GM19239 (cell line): ENCODE data around the gene ISG20L2.
A peak's percentile ranks its signal among the peaks of the same experiment; 100 is the strongest.

Experiments
- DNase-seq: peaks from one replicate; pipeline ENCODE4 v3.0.0; 2011; ENCODE audit warnings: low spot score; ENCODE audit not compliant: insufficient read length
- FAIRE-seq: peaks from 2 replicates; lab custom pipeline; 2011; peaks lifted over from hg19 to GRCh38; lab: Jason Lieb, UNC

Gene ISG20L2

DNA sequence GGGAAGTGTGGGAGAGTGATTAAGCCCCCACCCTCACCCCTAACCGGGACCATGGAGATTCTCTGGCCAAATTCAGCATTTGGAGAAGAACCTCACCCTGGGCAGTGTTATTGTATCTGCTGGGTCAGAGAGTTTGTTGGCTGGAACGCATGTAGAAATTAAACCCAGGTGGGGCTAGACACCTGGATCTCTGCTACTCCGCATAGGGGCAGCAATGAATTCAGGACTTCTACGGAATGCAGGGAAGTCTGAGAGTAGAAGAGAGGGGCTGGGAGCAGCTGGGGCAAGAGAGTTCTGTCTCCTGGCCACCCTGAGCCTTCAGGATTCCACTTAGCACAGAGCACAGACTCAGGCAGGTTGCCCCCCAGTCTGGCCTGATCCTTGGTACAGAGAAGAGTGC lies 19.5 kb downstream of the ISG20L2 start:
- DNase-seq (no peak), FAIRE-seq (no peak)

DNA sequence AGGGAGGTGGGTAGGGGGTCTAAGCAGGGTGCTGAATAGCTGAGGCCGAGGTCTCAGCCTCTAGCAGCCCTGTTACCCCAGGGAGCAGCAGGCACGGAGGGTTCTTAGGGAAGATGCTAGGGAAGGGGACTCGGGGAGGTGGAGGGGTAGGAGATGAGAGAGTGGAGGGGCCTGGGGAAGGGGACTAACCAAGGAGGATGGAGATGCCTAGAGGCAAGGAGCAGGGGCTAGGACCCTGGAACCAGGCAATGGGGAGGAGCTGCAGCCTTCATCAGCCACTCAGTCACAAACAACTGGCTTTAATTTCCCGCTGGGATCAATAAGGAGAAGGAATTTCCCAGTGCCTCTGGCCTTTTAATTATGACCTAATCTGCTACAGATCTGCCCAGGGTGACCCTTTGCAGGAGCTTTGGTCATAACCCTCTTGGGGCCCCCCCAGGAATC lies 20.3 kb downstream of the ISG20L2 start:
- no peak for FAIRE-seq
- DNase-seq, result no peak

DNA sequence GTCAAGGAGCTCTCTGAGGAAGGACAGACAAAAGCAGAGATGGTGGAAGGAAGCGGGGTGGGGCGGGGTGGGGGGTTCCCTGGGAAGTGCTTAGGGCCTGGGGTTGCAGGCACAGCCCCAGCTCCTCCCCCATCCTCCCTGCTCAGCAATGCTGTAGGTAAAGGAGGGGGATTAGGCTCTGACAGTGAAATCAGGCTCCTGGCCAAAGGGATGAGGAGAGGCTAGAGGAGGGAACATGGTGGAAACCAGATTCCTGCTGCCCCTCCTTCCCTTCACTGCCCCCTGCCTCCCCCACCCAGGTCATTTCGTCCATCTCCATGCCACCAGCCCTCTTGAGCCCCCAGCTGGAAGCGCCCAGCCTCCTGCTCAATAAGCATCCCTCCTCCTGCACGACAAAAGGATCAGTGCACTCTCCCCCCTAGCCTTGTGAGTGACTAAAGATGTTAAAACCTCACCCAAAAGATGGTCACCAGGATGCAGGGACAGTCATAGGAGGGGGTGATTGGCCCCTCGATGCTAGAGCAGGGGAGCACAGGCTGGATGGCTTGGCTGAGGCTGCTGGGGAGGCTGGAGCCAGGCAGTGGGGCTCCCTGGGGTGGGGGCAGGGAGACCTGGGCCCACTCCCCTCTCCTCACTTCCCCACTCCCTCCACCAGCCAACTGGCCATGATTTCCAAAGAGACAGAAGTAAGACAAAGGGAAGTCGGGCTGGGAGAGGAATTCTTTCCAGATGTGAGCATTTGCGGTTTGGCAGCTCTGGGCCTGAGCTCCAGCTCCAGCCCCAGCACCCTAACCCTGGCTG lies 20.9 kb downstream of the ISG20L2 start:
- no peak for DNase-seq
- FAIRE-seq, result no peak

DNA sequence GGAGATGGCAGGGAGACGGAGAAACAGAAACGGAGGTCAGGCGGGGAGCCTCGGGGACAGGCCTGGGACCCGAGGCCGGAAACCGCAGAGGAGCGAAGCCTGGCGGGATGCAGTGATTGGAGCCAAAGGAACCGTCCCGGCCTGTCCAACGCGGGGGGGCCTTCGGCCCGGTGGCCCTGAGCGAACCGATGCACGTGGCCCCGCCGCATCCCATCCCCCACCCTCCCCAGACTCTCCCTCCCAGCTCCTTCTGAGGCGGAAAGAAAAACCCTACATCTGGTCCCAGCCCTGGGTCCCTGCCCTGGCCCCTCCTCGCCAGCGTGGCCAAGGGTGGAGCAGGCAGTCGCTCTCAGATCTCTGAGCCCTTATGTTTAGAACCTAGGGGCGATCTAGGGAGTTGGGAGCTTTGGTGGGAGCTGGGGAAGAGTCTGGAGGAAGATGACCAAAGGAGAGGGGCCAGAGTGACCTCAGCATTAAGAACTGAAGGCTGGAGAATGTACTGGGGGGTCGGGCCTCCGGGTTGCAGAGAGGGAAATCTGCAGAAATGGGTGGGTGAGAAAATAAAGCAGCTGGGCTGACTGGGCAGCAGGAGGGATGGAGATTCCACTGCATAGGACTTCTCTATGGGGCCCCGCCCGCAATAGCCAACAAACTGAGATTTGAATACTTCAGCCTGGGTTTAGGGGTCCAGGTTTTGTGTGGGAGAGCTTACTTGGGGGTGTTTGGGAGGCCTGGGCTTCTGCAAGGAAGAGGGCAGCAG lies 21.7 kb downstream of the ISG20L2 start:
- DNase-seq, result no peak
- FAIRE-seq, result no peak

DNA sequence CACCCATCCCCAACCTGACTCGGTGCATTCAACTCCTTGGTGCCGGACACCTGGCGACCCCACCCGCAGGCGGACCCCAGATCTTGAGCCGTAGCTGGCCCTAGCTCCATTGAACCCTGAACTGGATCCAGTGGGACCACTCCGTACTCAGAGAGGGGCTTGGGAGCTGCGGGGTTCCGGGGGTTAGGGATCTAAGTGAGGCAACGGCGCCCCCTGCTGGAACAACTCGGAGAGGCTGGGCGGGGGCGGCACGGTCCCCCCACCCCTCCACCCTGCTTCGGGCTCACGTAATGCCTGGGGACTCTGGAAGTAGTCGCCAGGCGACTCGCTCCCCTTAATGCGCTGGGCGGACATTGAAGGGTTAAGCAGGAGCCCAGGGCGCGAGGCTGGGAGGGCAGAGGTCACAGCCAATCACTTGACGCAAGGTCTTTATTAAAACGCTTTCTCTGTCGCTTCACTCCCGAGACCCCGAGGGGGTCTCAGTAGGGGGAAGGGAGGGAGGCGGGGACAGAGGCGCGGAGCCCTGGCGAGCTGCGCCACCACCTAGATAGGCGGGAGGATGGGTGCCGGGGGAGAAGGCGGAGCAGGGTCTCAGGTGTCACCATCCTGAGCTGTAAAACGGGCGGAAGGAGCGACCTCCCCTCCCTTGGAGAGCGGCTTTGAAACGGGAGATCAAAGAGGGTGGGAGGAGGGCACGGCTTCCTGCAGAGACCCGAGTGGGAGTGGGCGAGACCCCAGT lies 22.5 kb downstream of the ISG20L2 start:
- no peak for FAIRE-seq
- DNase-seq, result peak; percentile 58

DNA sequence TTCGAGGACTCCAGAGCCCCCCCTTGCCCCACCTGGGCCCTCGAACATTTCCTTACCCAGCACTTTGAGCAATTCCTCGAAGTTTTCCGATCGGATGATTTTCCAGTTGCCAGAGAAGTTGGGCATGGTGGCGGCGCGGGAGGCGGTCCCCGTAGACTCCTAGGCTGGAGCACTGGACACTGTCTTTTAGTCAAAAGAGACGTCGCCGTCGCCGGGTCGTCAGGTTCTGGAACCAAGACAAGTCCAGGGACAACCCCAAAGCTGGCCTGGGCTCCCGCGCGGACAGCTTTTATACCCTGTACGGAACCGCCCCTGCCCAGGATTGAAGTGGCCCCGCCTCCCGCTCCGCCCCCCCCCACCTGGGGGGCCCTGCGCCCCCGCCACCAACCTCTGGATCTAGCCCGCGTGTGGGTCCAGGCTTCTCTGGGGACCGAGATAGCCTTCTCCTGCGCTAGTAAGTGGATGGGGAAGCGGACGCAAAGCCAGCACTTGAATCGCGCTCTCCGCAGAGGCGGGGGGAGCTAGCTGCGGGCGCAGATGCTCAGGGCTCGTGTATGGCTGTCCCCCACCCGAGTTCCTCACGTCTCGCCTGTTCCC lies 23.1 kb downstream of the ISG20L2 start, which contains the start of gene CRABP2:
TSS of gene CRABP2 (minus strand) at position 263 of the 597 bp plus-strand sequence. CDS start at position 126, 137 bp downstream.
- DNase-seq (no peak), FAIRE-seq (no peak)

DNA sequence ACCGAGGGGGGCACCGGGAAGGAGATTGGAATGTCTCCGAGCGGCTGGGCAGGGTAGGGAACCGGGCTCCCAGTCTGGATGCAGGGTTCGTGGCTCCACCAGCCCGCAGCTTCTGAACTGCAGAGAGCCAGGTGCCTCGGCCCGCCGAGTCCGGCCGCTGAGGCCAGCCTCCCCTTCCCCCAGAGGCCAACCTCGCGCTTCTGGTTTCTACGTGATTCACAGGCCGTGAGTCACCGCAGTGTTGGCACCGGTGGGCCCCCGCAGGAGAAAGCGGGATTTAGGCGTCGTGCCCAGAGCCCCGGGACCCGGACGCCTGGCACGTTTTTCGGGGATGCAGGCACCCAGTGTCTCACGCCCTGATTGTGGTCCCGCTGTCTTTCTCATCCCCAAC lies 23.6 kb downstream of the ISG20L2 start:
- FAIRE-seq, result no peak
- no peak for DNase-seq

DNA sequence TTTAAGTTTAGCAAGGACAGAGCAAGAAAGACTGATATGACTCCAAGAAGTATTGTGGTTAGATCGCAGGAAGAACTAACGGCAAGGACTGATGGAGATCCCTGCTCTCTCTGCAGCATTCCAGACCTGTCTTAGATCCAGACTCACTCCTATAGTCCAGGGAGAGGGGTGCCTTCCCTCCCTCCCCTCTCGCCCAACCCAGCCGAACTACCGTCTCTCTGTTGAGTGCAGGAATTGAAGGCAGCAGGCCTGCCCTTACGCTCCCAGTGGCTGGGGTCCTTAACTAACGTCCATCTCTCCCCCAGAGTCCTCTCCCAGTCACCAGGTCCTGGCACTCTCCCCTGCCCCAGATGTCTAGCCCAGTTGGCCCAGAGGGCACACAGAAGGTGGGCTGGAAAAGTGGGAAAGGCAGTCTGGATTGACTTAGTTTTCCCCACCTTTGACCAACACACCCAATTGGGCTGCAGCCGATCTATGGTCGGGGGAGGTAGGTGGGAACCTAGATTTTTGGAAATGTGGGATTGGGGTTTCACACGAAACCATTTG lies 24.3 kb downstream of the ISG20L2 start:
- DNase-seq (no peak), FAIRE-seq (no peak)

DNA sequence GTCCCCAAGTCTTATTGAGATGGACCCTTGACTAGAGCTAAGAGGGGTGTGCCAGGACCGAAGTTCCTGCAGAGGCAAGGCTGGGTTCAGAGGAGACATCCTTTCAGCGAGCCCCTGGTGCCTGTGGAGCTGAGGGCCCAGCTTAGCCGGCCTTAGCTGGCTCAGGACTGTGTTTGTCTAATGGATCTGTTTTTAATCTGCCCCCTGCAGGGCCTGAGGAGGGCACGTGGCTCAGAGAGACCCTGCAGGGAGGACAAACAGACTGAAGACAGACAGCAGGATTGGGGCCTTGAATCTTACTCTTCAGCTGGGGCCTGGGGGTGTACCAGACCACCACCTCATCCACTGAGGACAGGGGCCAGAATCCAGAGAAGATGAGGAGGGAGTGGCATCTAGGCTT lies 24.8 kb downstream of the ISG20L2 start:
- no peak for FAIRE-seq

DNA sequence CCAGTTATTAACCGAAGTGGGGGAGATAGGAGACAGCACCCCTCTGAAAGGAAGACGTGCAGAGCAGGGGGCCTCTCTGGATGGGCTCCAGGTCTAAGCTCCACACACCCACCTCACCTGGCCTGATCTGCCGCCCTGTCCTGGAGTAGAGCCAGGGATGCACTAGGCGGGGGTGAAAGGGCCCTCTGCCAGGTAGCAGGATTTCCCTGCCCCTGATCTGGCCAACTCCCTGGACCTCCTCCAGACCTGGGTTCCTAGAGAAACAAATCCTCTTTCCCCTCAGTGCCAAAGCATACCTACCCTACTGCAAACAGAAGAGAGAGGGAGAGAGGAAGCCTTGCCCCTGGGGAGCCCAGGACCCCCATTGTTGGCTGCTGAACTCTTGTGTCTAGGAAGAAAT lies 25.2 kb downstream of the ISG20L2 start:
- DNase-seq, result no peak
- FAIRE-seq, result no peak

More for the DNA sequence above, 24.8 kb downstream of the ISG20L2 start:
- no peak for DNase-seq

DNA sequence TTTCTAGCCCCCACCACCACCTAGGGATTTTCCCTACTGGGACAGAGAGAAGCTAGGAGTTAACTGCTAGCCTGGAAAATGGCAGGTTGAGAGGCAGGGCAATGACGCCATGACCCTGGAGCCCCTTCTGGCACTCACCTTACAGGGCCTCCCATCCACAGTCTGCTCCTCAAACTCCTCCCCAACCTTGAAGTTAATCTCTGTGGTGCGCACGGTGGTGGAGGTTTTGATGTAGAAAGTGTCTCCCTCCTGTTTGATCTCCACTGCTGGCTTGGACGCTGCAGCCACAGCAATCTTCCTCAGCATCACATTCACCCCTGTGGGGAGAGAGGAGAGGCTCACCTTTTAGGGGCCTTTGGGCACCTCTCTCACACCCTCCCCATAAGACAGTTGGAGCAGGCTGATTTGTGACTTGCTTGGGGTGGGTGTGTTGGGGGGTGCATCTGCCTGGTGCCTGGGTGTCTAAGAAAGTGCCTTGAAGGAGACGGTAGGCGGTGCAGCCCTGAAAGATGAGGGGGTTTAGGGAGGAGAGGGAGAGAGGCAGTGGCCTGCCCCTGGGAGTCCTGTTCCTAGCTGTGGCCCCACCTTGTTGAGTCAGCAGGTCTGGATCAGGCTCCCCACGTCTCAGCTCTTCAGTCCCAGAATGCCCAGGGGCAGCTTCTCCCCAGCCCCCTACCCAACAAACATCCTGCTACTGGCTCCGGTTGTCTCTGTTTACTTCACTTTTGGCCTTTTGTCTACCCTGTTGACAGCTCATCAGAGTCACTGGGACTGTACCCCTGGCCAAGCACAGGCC lies 27.6 kb downstream of the ISG20L2 start:
- no peak for DNase-seq
- FAIRE-seq, result no peak

DNA sequence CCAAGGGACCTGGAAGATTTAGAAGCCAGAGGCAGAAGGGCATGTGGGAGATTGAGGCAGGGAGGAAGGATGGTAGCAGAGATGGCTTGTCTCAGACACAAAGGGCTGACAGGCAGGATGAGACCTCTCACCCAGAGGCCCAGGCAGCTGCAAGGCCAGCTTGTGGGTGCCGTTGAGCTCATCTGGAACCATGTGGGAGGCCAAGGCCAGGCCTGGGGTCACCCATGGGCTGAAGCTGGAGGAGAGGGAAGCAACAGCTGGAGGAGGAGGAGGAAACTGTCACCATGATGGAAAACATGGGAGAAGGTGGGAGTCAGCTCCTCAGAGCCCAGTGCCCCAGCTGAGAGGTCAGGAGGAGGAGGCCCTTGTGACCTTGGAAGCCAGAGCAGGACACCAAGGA lies 29.6 kb downstream of the ISG20L2 start:
- DNase-seq (no peak), FAIRE-seq (no peak)

DNA sequence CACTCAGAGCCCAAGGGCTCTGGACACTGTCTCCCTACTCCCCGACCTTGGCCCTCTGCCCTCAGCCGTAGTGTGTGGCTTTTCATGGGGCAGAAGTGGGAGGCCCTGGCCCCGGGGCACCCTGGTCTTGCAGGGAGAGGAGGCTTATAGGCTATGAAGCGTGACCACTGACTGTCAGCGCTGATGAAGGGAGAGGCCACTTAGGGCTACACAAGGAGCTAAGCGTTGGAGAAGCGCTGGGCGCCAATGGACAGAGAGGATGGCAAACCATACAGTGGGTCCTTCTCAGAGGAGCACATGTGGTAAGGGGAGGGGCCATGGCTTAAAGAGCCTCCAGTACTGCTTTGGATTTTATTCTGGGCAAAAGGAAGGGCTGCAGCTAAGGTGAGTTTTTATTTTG lies 31.1 kb downstream of the ISG20L2 start:
- no peak for DNase-seq
- no peak for FAIRE-seq

DNA sequence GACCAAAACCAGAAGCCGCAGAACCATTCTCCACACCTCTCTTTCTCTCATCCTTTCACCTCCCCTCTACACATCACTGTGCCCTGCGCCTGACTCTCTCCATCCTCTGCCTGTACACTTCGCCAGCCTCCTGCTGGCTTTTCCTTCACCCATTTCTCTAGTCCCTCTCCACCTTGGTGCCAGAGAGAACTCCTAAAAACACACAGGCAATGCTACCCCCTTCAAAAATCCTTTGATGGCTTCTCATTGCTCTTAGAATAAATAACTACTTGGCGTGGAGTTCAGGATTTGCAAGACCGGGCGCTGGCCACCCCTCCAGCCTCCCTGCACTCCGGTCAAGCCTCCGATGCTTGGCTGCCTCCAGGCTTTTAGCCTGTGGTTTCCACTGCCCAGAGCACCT lies 31.8 kb downstream of the ISG20L2 start:
- DNase-seq (no peak), FAIRE-seq (no peak)

DNA sequence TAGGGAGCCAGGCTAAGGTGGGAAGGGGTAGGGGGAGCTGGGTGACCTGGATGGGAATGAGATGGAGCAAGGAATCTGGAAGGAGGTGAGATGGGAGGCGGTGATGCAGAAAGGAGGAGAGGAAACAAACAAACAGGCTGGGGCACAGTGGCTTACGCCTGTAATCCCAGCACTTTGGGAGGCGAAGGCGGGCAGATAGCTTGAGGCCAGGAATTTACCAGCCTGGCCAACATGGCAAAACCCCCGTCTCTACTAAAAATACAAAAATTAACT lies 33.9 kb downstream of the ISG20L2 start:
- FAIRE-seq, result no peak
- no peak for DNase-seq

DNA sequence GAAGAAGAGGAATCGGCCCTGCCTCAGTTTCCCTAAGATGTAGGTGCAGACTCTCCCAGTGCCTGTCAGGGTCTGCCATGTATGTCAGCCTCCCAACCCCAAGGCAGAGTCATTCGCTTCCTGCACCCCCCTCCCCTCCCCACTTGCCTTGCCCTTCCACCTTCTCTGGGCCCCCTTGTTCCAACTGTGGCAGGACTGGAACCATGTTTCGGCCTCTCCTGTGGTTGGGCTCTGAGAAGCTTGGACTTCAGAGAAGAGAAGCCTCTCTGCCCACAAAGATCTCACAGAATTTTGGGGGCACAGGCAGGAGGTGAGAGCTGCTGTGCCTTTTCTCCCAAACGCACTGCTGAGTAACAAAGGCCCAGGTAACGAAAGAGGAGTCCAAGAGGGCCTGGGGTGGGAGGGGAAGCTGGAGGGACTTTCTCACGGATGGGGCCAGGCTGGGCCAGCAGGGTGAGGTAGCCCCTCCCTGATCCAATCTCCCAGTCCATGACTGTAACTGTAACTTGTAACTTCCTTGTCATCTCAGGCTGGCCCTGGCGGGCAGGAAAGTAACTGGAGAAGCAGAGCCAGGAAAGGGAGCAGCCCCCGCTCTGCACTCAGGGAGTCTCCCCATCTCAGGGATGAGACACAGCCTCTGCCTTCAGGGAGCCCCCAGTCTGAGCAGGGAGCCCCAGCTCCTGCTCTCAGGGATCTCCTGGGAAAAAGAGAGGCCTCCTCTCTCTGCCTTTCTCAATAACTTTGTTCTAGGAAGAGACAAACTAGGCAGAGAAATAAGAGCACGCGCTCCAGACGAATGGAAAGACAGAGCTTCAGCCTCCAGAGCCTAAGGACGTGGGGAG lies 34.5 kb downstream of the ISG20L2 start:
- no peak for FAIRE-seq
- no peak for DNase-seq

DNA sequence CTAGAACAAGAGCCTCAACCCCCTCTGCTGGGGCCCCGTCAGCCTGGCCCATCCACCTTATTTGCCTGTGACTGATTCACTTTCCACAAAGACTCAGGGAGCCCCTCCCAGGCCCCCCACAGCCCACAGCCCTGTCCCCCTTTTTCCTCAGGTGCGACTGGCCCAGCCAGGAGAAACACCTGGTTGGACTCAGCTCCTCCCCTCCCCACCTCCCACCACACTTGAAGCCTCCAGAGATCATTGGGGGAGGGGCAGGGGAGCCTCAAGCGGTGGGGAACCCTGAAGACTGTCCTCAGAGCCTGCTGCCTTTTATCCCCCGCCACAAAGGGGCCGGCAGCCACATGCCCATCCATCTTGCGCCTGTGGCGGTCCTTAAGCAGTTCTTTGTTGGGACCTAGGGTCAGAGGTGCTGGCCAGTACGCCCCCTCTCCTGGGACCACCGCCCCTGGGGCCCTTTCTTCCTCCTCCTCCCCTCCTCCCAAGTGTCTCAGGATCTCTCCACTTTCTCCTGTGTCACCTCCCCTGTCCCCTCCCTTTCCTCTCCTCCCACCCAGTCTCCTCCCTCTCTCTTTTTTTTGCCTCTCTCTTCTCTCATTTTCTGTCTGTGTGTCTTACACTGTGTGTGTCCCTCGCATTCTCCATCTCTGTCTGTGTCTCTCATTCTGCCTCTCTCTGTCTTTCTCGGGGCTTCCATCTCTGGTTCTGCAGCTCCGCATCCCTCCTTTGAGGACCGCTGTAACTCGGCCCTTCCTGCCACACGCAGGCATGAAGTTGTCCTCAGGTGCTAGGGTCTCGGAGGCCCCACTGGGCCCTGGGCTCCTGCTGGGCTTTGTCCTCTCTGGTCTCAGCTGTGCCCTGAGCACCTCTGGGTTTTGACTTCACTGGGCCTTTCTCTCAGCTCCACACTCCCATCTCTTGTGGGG lies 35.4 kb downstream of the ISG20L2 start:
- FAIRE-seq (no peak), DNase-seq (no peak)

DNA sequence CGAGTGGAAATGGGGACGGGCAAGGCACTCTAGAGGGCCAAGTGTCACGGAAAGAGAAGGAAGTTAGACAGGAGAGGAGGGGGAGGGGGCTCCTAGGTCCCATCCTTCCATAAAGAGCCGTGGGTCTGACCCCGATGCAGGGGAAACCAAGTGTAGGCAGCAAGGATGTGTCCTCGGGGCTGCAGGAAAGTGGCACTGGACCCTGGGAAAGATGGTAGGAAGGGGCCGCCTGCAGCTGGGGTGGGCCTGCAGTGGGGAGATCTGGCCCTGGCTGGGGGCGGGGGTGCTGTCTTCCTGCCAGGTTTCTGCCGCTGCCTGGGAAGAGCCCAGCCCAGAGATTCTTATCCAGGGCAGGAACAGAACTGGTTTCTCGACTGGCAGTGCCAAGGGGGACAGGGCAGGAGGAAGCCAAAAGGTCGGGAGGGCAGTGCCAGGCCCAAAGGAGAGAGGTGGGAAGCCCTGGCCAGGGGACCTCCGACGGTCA lies 36.1 kb downstream of the ISG20L2 start:
- DNase-seq, result no peak
- FAIRE-seq, result no peak
